Breast epithelium (tissue), 4 donors: ENCODE measurements around the gene CCT3. TPM values are rescaled to one million over a fixed set of nuclear protein-coding genes. Genes with fewer than 3 reads are reported as not detected.

Experiments
- DNase-seq, 2 donors: peaks; one replicate each; pipeline ENCODE4 v3.0.0-alpha.2; 2019; ENCODE audit warnings: low spot score in 2 of 2
- H3K27ac ChIP-seq, 2 donors: fragments of 200-600 bp; sonication (generic) in 1 of 2; one replicate each; pipeline ENCODE4 v1.5.1; 2016 to 2019; ENCODE audit warnings: mild to moderate bottlenecking in 1 of 2
- H3K27me3 ChIP-seq, 2 donors: fragments of 200-600 bp; sonication (generic) in 1 of 2; one replicate each; pipeline versions ENCODE4 v1.5.1 to v1.6.0; 2017 to 2019; ENCODE audit warnings: control low read depth in 1 of 2, mild to moderate bottlenecking in 1 of 2
- H3K36me3 ChIP-seq: fragments of 200-600 bp; one replicate; pipeline ENCODE4 v1.5.1; 2019
- H3K4me1 ChIP-seq, 2 donors: fragments of 200-600 bp; sonication (generic); one replicate each; pipeline ENCODE4 v1.5.1; 2016 to 2019; ENCODE audit warnings: control low read depth in 1 of 2
- H3K4me3 ChIP-seq, 3 donors: fragments of 200-600 bp; sonication (generic); 1 replicate in 2 of 3; 2 replicates in 1 of 3; pipeline ENCODE4 v1.5.1; 2016 to 2019; ENCODE audit warnings: mild to moderate bottlenecking in 3 of 3, moderate library complexity in 2 of 3
- H3K9me3 ChIP-seq, 2 donors: fragments of 200-600 bp; sonication (generic) in 1 of 2; one replicate each; pipeline ENCODE4 v1.5.1; 2016 to 2019; ENCODE audit warnings: control low read depth in 1 of 2
- POLR2A ChIP-seq: fragments of 450-650 bp; IDR thresholded peaks from one replicate; pipeline ENCODE4 v1.6.1; 2016; ENCODE audit warnings: antibody characterized with exemption, mild to moderate bottlenecking, moderate library complexity
- POLR2AphosphoS5 ChIP-seq, 3 donors: sonication (generic); formaldehyde crosslinking; IDR thresholded peaks; one replicate each; pipeline ENCODE4 v1.6.1; 2017; ENCODE audit warnings: antibody characterized with exemption in 3 of 3
- intact Hi-C: fragments of 100-400 bp; cut with DNase I; formaldehyde crosslinking; loops from one replicate; pipeline ENCODE4 v1.15.1; 2023; ENCODE audit warnings: low total_unique reads
- total RNA-seq, 3 donors: library from RNA; depleted of rRNA; stranded (reverse); fragments of >200 nt; gene quantifications; one replicate each; pipeline ENCODE4 v1.1.0, GENCODE V29; 2016
- TF ChIP-seq, protein P1 (sequence below), 3 donors: fragments of 450-650 bp; IDR thresholded peaks; one replicate each; pipeline ENCODE4 v1.5.1; 2016 to 2017; ENCODE audit warnings: antibody characterized with exemption in 3 of 3, mild to moderate bottlenecking in 3 of 3, moderate library complexity in 3 of 3

The CCT3 gene
- total RNA-seq, 3 donors from 2014 or later = 150 to 263 (median 262) TPM

DNA sequence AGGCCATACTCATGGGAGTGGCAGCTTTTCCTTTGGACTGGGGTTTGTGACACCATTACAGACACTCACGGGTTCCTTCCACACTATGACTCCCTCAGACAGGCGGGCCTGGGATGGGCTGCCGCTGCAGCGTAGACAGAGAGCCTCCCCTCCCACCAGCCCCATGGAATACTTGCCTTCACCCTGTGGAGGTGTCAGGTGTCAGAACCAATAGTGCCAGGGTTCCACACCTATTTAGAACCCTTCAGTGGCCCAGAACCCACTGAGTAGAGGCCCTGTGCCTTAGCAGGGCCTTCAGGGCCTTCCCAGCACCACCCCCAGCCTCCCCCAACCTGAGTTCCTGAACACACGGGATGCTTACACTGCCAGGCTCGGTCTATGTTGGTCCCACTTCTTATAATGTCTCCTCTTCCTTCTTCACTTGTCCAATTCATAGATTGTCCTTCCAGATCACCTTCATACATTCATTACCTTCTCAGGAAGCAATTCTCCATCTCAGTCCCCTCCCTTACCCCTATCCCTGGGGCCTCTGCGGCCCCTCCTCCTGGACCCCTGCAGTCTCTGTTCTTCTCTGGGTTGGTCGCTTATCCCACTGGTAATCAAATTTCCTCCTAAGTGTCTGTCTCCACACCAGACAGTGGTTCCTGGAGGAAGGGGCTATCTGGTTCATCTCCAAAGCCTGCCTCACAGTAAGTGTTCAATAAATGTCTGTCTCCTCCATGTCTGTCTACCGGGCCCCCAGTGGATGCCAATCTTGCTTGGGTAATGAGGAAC, 29.5 kb upstream of the CCT3 start:
- Histone ChIP-seq H3K27ac (no peak overlapping the region), H3K27me3 (no peaks in the 10 kb centered on the region), H3K4me3 (no peak overlapping the region), H3K9me3 (no peaks in the 10 kb centered on the region), H3K4me1 (no peaks in the 10 kb centered on the region), H3K36me3 (no peaks in the 10 kb centered on the region)
- no peak for DNase-seq
- TF ChIP-seq POLR2AphosphoS5 (IDR thresholded peaks at IDR 0.05) (no peak), POLR2A (no peak)
- TF ChIP-seq, protein P1, sequence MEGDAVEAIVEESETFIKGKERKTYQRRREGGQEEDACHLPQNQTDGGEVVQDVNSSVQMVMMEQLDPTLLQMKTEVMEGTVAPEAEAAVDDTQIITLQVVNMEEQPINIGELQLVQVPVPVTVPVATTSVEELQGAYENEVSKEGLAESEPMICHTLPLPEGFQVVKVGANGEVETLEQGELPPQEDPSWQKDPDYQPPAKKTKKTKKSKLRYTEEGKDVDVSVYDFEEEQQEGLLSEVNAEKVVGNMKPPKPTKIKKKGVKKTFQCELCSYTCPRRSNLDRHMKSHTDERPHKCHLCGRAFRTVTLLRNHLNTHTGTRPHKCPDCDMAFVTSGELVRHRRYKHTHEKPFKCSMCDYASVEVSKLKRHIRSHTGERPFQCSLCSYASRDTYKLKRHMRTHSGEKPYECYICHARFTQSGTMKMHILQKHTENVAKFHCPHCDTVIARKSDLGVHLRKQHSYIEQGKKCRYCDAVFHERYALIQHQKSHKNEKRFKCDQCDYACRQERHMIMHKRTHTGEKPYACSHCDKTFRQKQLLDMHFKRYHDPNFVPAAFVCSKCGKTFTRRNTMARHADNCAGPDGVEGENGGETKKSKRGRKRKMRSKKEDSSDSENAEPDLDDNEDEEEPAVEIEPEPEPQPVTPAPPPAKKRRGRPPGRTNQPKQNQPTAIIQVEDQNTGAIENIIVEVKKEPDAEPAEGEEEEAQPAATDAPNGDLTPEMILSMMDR (IDR thresholded peaks at IDR 0.05) = no peak
- intact Hi-C loops = no loop called here

DNA sequence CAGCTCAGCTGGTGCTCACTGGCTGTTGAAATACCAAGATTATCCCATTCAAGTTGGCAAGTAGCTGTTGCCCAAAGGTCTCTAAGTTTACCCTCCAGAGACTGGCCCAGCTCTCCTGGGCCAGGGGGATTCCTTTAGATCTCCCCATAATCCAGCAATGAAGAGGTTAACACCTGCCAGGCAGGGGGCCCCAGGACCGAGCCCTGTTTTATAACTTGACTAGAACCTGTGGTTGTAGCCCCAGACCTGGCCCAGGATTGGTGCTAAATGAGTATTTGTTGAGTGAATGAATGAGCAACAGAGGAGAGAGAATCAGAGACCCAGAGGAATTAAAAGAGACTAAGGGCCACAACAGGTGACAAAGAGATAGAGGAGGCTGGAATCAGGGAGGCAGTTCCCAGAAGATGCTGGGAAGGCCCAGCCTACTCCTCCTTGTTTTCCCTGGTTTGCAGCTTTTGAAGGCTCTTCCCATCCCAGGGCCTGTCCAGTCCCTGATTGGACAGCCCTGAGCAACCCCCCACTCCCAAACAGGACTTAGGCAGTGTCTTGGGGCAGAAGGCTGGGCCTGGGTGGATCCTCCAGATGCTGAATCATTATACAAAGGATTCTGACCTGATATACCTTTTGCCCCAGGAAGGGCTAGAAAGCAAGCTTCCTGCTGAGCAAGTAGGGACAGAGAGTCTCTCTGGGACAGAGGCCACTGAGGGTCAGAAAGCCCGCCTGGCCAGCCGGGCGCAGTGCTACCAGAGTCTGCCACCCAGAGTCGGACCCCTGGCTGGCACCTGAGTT, 28.5 kb upstream of the CCT3 start:
- H3K4me1 ChIP-seq = no peaks in the 10 kb centered on the region

GRCh38 chr1:156365754-156366153, 27.7 kb upstream of the CCT3 start:
- no peaks in the 10 kb centered on the region for H3K36me3 ChIP-seq
- H3K9me3 ChIP-seq = no peaks in the 10 kb centered on the region
- no peaks in the 10 kb centered on the region for H3K27me3 ChIP-seq
- H3K27ac ChIP-seq = no peak overlapping the region
- no peaks in the 10 kb centered on the region for H3K4me1 ChIP-seq
- DNase-seq = no peak
- TF ChIP-seq, protein P1 (IDR thresholded peaks at IDR 0.05) = no peak
- no peak for TF ChIP-seq POLR2AphosphoS5 (IDR thresholded peaks at IDR 0.05)
- no peak for TF ChIP-seq POLR2A
- intact Hi-C loops = no loop called here
- no peak overlapping the region for H3K4me3 ChIP-seq

More for the DNA sequence above, 28.5 kb upstream of the CCT3 start:
- TF ChIP-seq POLR2AphosphoS5 (IDR thresholded peaks at IDR 0.05) = no peak
- TF ChIP-seq POLR2A = no peak
- TF ChIP-seq, protein P1 (IDR thresholded peaks at IDR 0.05) = no peak
- no peaks in the 10 kb centered on the region for H3K9me3 ChIP-seq
- H3K27me3 ChIP-seq = no peaks in the 10 kb centered on the region
- no peak overlapping the region for H3K27ac ChIP-seq
- intact Hi-C loops = no loop called here
- H3K4me3 ChIP-seq = no peak overlapping the region
- no peaks in the 10 kb centered on the region for H3K36me3 ChIP-seq
- no peak for DNase-seq

DNA sequence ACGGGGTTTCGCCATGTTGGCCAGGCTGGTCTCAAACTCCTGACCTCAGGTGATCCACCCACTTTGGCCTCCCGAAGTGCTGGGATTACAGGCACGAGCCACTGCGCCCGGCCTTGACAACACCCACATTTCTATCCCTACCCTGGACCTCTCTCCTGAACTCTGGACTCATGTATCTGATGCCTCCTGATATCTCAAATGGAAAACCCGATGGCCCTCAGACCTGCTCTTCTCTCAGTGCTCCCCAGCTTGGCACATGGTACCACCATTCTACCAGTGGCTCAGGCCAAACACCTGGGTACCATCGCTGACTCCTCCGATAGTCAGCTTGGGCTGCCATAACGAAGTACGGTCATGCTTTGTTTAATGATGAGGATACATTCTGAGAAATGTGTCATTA, 22.4 kb upstream of the CCT3 start:
- Histone ChIP-seq H3K27me3 (no peaks in the 10 kb centered on the region), H3K27ac (no peak overlapping the region), H3K4me1 (no peaks in the 10 kb centered on the region), H3K36me3 (no peaks in the 10 kb centered on the region), H3K9me3 (no peaks in the 10 kb centered on the region), H3K4me3 (no peak overlapping the region)
- no peak for TF ChIP-seq POLR2AphosphoS5 (IDR thresholded peaks at IDR 0.05)
- TF ChIP-seq, protein P1 (IDR thresholded peaks at IDR 0.05) = no peak
- no peak for TF ChIP-seq POLR2A
- no peak for DNase-seq
- intact Hi-C loops = no loop called here

DNA sequence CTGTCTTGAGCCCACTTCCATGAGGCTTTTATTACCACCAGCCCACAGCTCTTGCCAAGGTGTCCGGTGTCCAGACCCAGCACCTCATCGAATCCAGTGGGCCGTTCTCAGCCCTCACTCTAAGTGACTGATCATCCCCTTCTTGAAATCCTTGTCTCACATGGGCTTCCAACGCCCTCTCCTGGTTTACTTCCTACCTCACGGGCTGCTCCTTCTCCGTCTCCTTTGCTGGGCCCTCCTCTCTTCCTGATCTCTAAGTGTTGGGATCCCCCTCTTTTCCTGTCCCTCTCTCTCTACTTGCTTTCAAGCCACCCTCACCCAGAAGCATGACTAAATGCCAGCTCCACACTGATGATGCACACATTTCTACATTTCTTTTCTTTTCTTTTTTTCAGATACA, 21.9 kb upstream of the CCT3 start:
- Histone ChIP-seq H3K9me3 (no peaks in the 10 kb centered on the region), H3K4me3 (no peak overlapping the region), H3K27ac (no peak overlapping the region), H3K36me3 (no peaks in the 10 kb centered on the region), H3K27me3 (no peaks in the 10 kb centered on the region), H3K4me1 (no peaks in the 10 kb centered on the region)
- intact Hi-C loops = no loop called here
- TF ChIP-seq POLR2AphosphoS5 (IDR thresholded peaks at IDR 0.05) (no peak), POLR2A (no peak)
- TF ChIP-seq, protein P1 (IDR thresholded peaks at IDR 0.05) = no peak
- no peak for DNase-seq
